GM21526 (cell line): ENCODE data around the gene PCK2.

Experiments
- ATAC-seq: cut with Tn5 transposase; IDR thresholded peaks from one replicate; pipeline ENCODE4 v1.9.1; 2021; ENCODE audit warnings: moderate library complexity; ENCODE audit not compliant: unreplicated experiment, low FRiP score

PCK2 gene

GRCh38 chr14:24132976-24133375, 38.9 kb downstream of the PCK2 start:
- ATAC-seq, result no peak

GRCh38 chr14:24133735-24134134, 39.6 kb downstream of the PCK2 start:
- no peak for ATAC-seq

- peak; percentile 4 for ATAC-seq
Measured at GRCh38 chr14:24135584-24135833, 41.4 kb downstream of the PCK2 start.

- peak; percentile 71 for ATAC-seq
Measured at GRCh38 chr14:24135834-24136683, 41.9 kb downstream of the PCK2 start, which contains the start of gene PSME1. PSME1 (plus strand) TSS chr14:24136194; CDS start chr14:24136263, 69 bp downstream.

GRCh38 chr14:24136684-24137528, 42.8 kb downstream of the PCK2 start:
- ATAC-seq, result no peak

GRCh38 chr14:24137529-24138395, 43.7 kb downstream of the PCK2 start:
- ATAC-seq, result no peak

GRCh38 chr14:24138396-24139271, 44.5 kb downstream of the PCK2 start:
- ATAC-seq, result no peak

- ATAC-seq, result no peak
Measured at GRCh38 chr14:24139272-24139934, 45.3 kb downstream of the PCK2 start.

GRCh38 chr14:24141097-24141880, 47.2 kb downstream of the PCK2 start, which contains the start of gene EMC9:
EMC9 (minus strand) TSS chr14:24141591; CDS start chr14:24141304, 287 bp downstream.
- ATAC-seq, result peak; percentile 68

GRCh38 chr14:24143511-24143910, 49.4 kb downstream of the PCK2 start:
- no peak for ATAC-seq

- no peak for ATAC-seq
Measured at GRCh38 chr14:24144451-24144850, 50.3 kb downstream of the PCK2 start.

GRCh38 chr14:24145219-24145618, 51.1 kb downstream of the PCK2 start:
- ATAC-seq, result no peak

GRCh38 chr14:24145690-24146452, 51.8 kb downstream of the PCK2 start:
- no peak for ATAC-seq

- peak; percentile 44 for ATAC-seq
Measured at GRCh38 chr14:24146453-24146977, 52.4 kb downstream of the PCK2 start, which contains the start of gene PSME2. PSME2 (minus strand) TSS chr14:24146610; CDS start chr14:24146581, 29 bp downstream.

- peak; percentile 65 for ATAC-seq
Measured at GRCh38 chr14:24146978-24147760, 53.1 kb downstream of the PCK2 start, which contains the start of gene RNF31. RNF31 (plus strand) TSS chr14:24147498; CDS start chr14:24147699, 201 bp downstream.

GRCh38 chr14:24147761-24148428, 53.8 kb downstream of the PCK2 start:
- ATAC-seq, result no peak
